ENCODE data around the gene TSHZ1. TPM values are rescaled to one million over a fixed set of nuclear protein-coding genes. Genes with fewer than 3 reads are reported as not detected.
"Not testable (repeated sequence)": the region's sequence is repeated elsewhere in the genome, so short reads cannot be mapped to it uniquely, and the experiment has no call there.

Gene TSHZ1
- total RNA-seq, 2 experiments from 2014 or later, result 18.2 to 19.0 TPM

- Mint-ChIP-seq H3K27me3 (peaks cover 3% of the 10 kb centered on the region), H3K4me1 (no peaks in the 10 kb centered on the region), H3K27ac (no peak overlapping the region), H3K4me3 (no peak overlapping the region), H3K9me3 (no peaks in the 10 kb centered on the region), H3K36me3 (ENCODE audit: low read depth) (no peaks in the 10 kb centered on the region)
- DNase-seq, result no peak
- POLR2A ChIA-PET, result no interaction called here
- CTCF ChIA-PET, result no interaction called here
Observed at GRCh38 chr18:75170022-75170789, 40.4 kb upstream of the TSHZ1 start.

- Mint-ChIP-seq H3K27me3 (peaks cover 3% of the 10 kb centered on the region), H3K9me3 (no peaks in the 10 kb centered on the region), H3K27ac (no peak overlapping the region), H3K36me3 (ENCODE audit: low read depth) (no peaks in the 10 kb centered on the region), H3K4me3 (no peak overlapping the region), H3K4me1 (no peaks in the 10 kb centered on the region)
- ChIA-PET POLR2A (no interaction called here), CTCF (no interaction called here)
- DNase-seq, result no peak
Observed at GRCh38 chr18:75170916-75171315, 39.7 kb upstream of the TSHZ1 start.

- peaks cover 3% of the 10 kb centered on the region for H3K27me3 Mint-ChIP-seq
- POLR2A ChIA-PET, result interaction anchor here (1.2 kb wide), 1 partner anchor 38 kb away, joined by 3 read pairs; the partner anchor contains the start of gene TSHZ1
- H3K27ac Mint-ChIP-seq, result no peak overlapping the region
- no peak overlapping the region for H3K4me3 Mint-ChIP-seq
- CTCF ChIA-PET, result no interaction called here
- no peaks in the 10 kb centered on the region for H3K4me1 Mint-ChIP-seq
- H3K9me3 Mint-ChIP-seq, result no peaks in the 10 kb centered on the region
- no peak for DNase-seq
- no peaks in the 10 kb centered on the region for H3K36me3 Mint-ChIP-seq (ENCODE audit: low read depth)
Observed at GRCh38 chr18:75172299-75173124, 38.1 kb upstream of the TSHZ1 start.

- peaks cover 3% of the 10 kb centered on the region for H3K27me3 Mint-ChIP-seq
- POLR2A ChIA-PET, result interaction anchor here (1.2 kb wide), 1 partner anchor 37 kb away, joined by 3 read pairs; the partner anchor contains the start of gene TSHZ1
Observed at GRCh38 chr18:75173125-75173432, 37.5 kb upstream of the TSHZ1 start.

GRCh38 chr18:75173738-75174137, 36.9 kb upstream of the TSHZ1 start:
- no peaks in the 10 kb centered on the region for H3K36me3 Mint-ChIP-seq (ENCODE audit: low read depth)
- H3K27ac Mint-ChIP-seq, result no peak overlapping the region
- peaks cover 3% of the 10 kb centered on the region for H3K27me3 Mint-ChIP-seq
- no peak for DNase-seq
- H3K4me3 Mint-ChIP-seq, result no peak overlapping the region
- POLR2A ChIA-PET, result no interaction called here
- CTCF ChIA-PET, result no interaction called here
- no peaks in the 10 kb centered on the region for H3K4me1 Mint-ChIP-seq
- no peaks in the 10 kb centered on the region for H3K9me3 Mint-ChIP-seq

More at GRCh38 chr18:75173125-75173432, 37.5 kb upstream of the TSHZ1 start:
- Mint-ChIP-seq H3K4me3 (no peak overlapping the region), H3K9me3 (no peaks in the 10 kb centered on the region), H3K27ac (no peak overlapping the region), H3K36me3 (ENCODE audit: low read depth) (no peaks in the 10 kb centered on the region), H3K4me1 (no peaks in the 10 kb centered on the region)
- DNase-seq, result no peak
- CTCF ChIA-PET, result no interaction called here

- ChIA-PET CTCF (no interaction called here), POLR2A (no interaction called here)
- Mint-ChIP-seq H3K4me1 (no peaks in the 10 kb centered on the region), H3K27ac (no peak overlapping the region), H3K27me3 (peaks cover 3% of the 10 kb centered on the region), H3K36me3 (ENCODE audit: low read depth) (no peaks in the 10 kb centered on the region), H3K9me3 (no peaks in the 10 kb centered on the region), H3K4me3 (no peak overlapping the region)
- DNase-seq, result no peak
Observed at GRCh38 chr18:75176849-75177248, 33.7 kb upstream of the TSHZ1 start.

GRCh38 chr18:75178376-75178775, 32.2 kb upstream of the TSHZ1 start:
- H3K27ac Mint-ChIP-seq, result no peak overlapping the region
- H3K36me3 Mint-ChIP-seq (ENCODE audit: low read depth), result no peaks in the 10 kb centered on the region
- no peak overlapping the region for H3K4me3 Mint-ChIP-seq
- H3K4me1 Mint-ChIP-seq, result no peaks in the 10 kb centered on the region
- ChIA-PET CTCF (no interaction called here), POLR2A (no interaction called here)
- H3K9me3 Mint-ChIP-seq, result no peaks in the 10 kb centered on the region
- no peak for DNase-seq
- no peaks in the 10 kb centered on the region for H3K27me3 Mint-ChIP-seq

- POLR2A ChIA-PET, result no interaction called here
- H3K4me3 Mint-ChIP-seq, result no peak overlapping the region
- CTCF ChIA-PET, result no interaction called here
- H3K27me3 Mint-ChIP-seq, result no peaks in the 10 kb centered on the region
- H3K9me3 Mint-ChIP-seq, result no peaks in the 10 kb centered on the region
- H3K36me3 Mint-ChIP-seq (ENCODE audit: low read depth), result no peaks in the 10 kb centered on the region
- no peak for DNase-seq
- no peak overlapping the region for H3K27ac Mint-ChIP-seq
- no peaks in the 10 kb centered on the region for H3K4me1 Mint-ChIP-seq
Observed at GRCh38 chr18:75179819-75180600, 30.6 kb upstream of the TSHZ1 start.

GRCh38 chr18:75183524-75183923, 27.1 kb upstream of the TSHZ1 start:
- Mint-ChIP-seq H3K27me3 (no peaks in the 10 kb centered on the region), H3K4me3 (no peak overlapping the region), H3K36me3 (ENCODE audit: low read depth) (no peaks in the 10 kb centered on the region), H3K4me1 (no peaks in the 10 kb centered on the region), H3K27ac (no peak overlapping the region), H3K9me3 (peaks cover 3% of the 10 kb centered on the region)
- ChIA-PET CTCF (no interaction called here), POLR2A (no interaction called here)
- DNase-seq, result no peak

- H3K4me3 Mint-ChIP-seq, result no peak overlapping the region
- H3K9me3 Mint-ChIP-seq, result peaks cover 3% of the 10 kb centered on the region
- ChIA-PET CTCF (no interaction called here), POLR2A (no interaction called here)
- DNase-seq, result no peak
- no peaks in the 10 kb centered on the region for H3K36me3 Mint-ChIP-seq (ENCODE audit: low read depth)
- H3K4me1 Mint-ChIP-seq, result no peaks in the 10 kb centered on the region
- no peak overlapping the region for H3K27ac Mint-ChIP-seq
- H3K27me3 Mint-ChIP-seq, result no peaks in the 10 kb centered on the region
Observed at GRCh38 chr18:75183973-75184493, 26.6 kb upstream of the TSHZ1 start.

GRCh38 chr18:75185460-75185859, 25.1 kb upstream of the TSHZ1 start:
- POLR2A ChIA-PET, result no interaction called here

GRCh38 chr18:75187702-75188101, 22.9 kb upstream of the TSHZ1 start:
- DNase-seq; POLR2A ChIA-PET; H3K27me3 Mint-ChIP-seq; CTCF ChIA-PET; H3K4me1 Mint-ChIP-seq; H3K4me3 Mint-ChIP-seq; H3K27ac Mint-ChIP-seq; H3K9me3 Mint-ChIP-seq; H3K36me3 Mint-ChIP-seq (ENCODE audit: low read depth): not testable (repeated sequence)

More at GRCh38 chr18:75185460-75185859, 25.1 kb upstream of the TSHZ1 start:
- Mint-ChIP-seq H3K27ac (no peak overlapping the region), H3K9me3 (peaks cover 3% of the 10 kb centered on the region), H3K4me3 (no peak overlapping the region), H3K27me3 (no peaks in the 10 kb centered on the region), H3K4me1 (no peaks in the 10 kb centered on the region), H3K36me3 (ENCODE audit: low read depth) (no peaks in the 10 kb centered on the region)
- CTCF ChIA-PET, result no interaction called here
- DNase-seq, result no peak

GRCh38 chr18:75189696-75190095, 20.9 kb upstream of the TSHZ1 start:
- no peak overlapping the region for H3K27ac Mint-ChIP-seq
- POLR2A ChIA-PET, result no interaction called here
- no peaks in the 10 kb centered on the region for H3K4me1 Mint-ChIP-seq
- no peak overlapping the region for H3K4me3 Mint-ChIP-seq
- peaks cover 3% of the 10 kb centered on the region for H3K9me3 Mint-ChIP-seq
- CTCF ChIA-PET, result no interaction called here
- no peaks in the 10 kb centered on the region for H3K27me3 Mint-ChIP-seq
- no peak for DNase-seq
- no peaks in the 10 kb centered on the region for H3K36me3 Mint-ChIP-seq (ENCODE audit: low read depth)
